NCI-H146 treated with DMSO at 0.1 percent for 48 hours (cell line): ENCODE measurements around the gene GTPBP4.

Experiments used
- DNase-seq: peaks from one replicate; lab custom pipeline; 2025; ENCODE audit not compliant: unreplicated experiment; lab: John Stamatoyannopoulos, UW

The GTPBP4 gene

GRCh38 chr10:966466-967235 lies 21.6 kb upstream of the GTPBP4 start:
- DNase-seq: no peak

- no peak for DNase-seq
Observed at GRCh38 chr10:968546-969199, 19.6 kb upstream of the GTPBP4 start.

GRCh38 chr10:969473-970150 lies 18.6 kb upstream of the GTPBP4 start:
- no peak for DNase-seq

- DNase-seq: peak; percentile 85
Observed at GRCh38 chr10:970311-971149, 17.7 kb upstream of the GTPBP4 start.

GRCh38 chr10:971150-971542 lies 17.1 kb upstream of the GTPBP4 start:
- DNase-seq: no peak

GRCh38 chr10:971613-972012 lies 16.6 kb upstream of the GTPBP4 start:
- DNase-seq: no peak

- no peak for DNase-seq
Observed at GRCh38 chr10:972763-973162, 15.5 kb upstream of the GTPBP4 start.

- no peak for DNase-seq
Observed at GRCh38 chr10:974038-974784, 14.0 kb upstream of the GTPBP4 start.

- peak; percentile 25 for DNase-seq
Observed at GRCh38 chr10:974785-975074, 13.5 kb upstream of the GTPBP4 start.

GRCh38 chr10:976316-976715 lies 11.9 kb upstream of the GTPBP4 start:
- DNase-seq: no peak

- DNase-seq: no peak
Observed at GRCh38 chr10:978826-979421, 9.3 kb upstream of the GTPBP4 start.

- DNase-seq: no peak
Observed at GRCh38 chr10:980468-981093, 7.7 kb upstream of the GTPBP4 start.

- DNase-seq: no peak
Observed at GRCh38 chr10:983401-983800, 4.8 kb upstream of the GTPBP4 start.

GRCh38 chr10:983971-984655 lies 4.1 kb upstream of the GTPBP4 start:
- DNase-seq: no peak

GRCh38 chr10:985361-985760 lies 2.9 kb upstream of the GTPBP4 start:
- no peak for DNase-seq

- no peak for DNase-seq
Observed at GRCh38 chr10:986137-986825, 2.0 kb upstream of the GTPBP4 start.

GRCh38 chr10:986881-987619 lies 1.2 kb upstream of the GTPBP4 start:
- DNase-seq: no peak

GRCh38 chr10:987620-987869 lies 689 bp upstream of the GTPBP4 start:
- no peak for DNase-seq
